ENCODE data around the gene COL1A1. TPM values are rescaled to one million over a fixed set of nuclear protein-coding genes. Genes with fewer than 3 reads are reported as not detected.

The COL1A1 gene
- total RNA-seq, 1 experiment from 2014 or later: 23.4 TPM

GRCh38 chr17:50165466-50165865, 36.0 kb downstream of the COL1A1 start:
- POLR2A ChIA-PET: no interaction called here
- Mint-ChIP-seq H3K4me1 (ENCODE audit: low read depth, unreplicated experiment) (peaks cover 20% of the 10 kb centered on the region), H3K27me3 (ENCODE audit: insufficient read depth, unreplicated experiment) (peaks cover 6% of the 10 kb centered on the region), H3K27ac (ENCODE audit: unreplicated experiment) (no peak overlapping the region), H3K36me3 (ENCODE audit: insufficient read depth, unreplicated experiment) (no peaks in the 10 kb centered on the region), H3K4me3 (ENCODE audit: unreplicated experiment) (no peak overlapping the region), H3K9me3 (ENCODE audit: unreplicated experiment) (no peaks in the 10 kb centered on the region)
- peaks cover 16% of the 10 kb centered on the region for H3K4me1 ChIP-seq
- H3K9me3 ChIP-seq: no peaks in the 10 kb centered on the region
- DNase-seq: no peak
- CTCF ChIA-PET: interaction anchor here (0.7 to 2.1 kb wide), 11 partner anchors 11 to 300 kb away, joined by 3 to 6 read pairs (median 4); no protein-coding TSS in a partner anchor
- H3K36me3 ChIP-seq (ENCODE audit: control insufficient read depth, insufficient read depth, low read length): no peaks in the 10 kb centered on the region
- BruUV-seq (replicated peaks): no TSS peak
- TF ChIP-seq, protein P1, sequence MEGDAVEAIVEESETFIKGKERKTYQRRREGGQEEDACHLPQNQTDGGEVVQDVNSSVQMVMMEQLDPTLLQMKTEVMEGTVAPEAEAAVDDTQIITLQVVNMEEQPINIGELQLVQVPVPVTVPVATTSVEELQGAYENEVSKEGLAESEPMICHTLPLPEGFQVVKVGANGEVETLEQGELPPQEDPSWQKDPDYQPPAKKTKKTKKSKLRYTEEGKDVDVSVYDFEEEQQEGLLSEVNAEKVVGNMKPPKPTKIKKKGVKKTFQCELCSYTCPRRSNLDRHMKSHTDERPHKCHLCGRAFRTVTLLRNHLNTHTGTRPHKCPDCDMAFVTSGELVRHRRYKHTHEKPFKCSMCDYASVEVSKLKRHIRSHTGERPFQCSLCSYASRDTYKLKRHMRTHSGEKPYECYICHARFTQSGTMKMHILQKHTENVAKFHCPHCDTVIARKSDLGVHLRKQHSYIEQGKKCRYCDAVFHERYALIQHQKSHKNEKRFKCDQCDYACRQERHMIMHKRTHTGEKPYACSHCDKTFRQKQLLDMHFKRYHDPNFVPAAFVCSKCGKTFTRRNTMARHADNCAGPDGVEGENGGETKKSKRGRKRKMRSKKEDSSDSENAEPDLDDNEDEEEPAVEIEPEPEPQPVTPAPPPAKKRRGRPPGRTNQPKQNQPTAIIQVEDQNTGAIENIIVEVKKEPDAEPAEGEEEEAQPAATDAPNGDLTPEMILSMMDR (IDR thresholded peaks at IDR 0.05; ENCODE audit: insufficient read depth in 1 of 2, low read depth in 1 of 2, low read length in 1 of 2, severe bottlenecking in 1 of 2, unreplicated experiment in 1 of 2): no peak
- no peak overlapping the region for H3K4me3 ChIP-seq (ENCODE audit: low read depth, low read length)
- intact Hi-C loops (cut with micrococcal nuclease; ENCODE audit: unreplicated experiment): no loop called here
- H3K27me3 ChIP-seq (replicated peaks; ENCODE audit: control insufficient read depth, insufficient read depth, low read length): no peaks in the 10 kb centered on the region

GRCh38 chr17:50165066-50165465, 36.4 kb downstream of the COL1A1 start:
- DNase-seq: no peak
- H3K36me3 Mint-ChIP-seq (ENCODE audit: insufficient read depth, unreplicated experiment): no peaks in the 10 kb centered on the region
- peaks cover 17% of the 10 kb centered on the region for H3K4me1 ChIP-seq
- CTCF ChIA-PET: interaction anchor here (0.7 to 2.1 kb wide), 9 partner anchors 11 to 299 kb away, joined by 3 to 6 read pairs (median 4); no protein-coding TSS in a partner anchor
- POLR2A ChIA-PET: no interaction called here
- TF ChIP-seq, protein P1 (IDR thresholded peaks at IDR 0.05; ENCODE audit: insufficient read depth in 1 of 2, low read depth in 1 of 2, low read length in 1 of 2, severe bottlenecking in 1 of 2, unreplicated experiment in 1 of 2): no peak
- H3K4me3 ChIP-seq (ENCODE audit: low read depth, low read length): no peak overlapping the region
- peaks cover 20% of the 10 kb centered on the region for H3K4me1 Mint-ChIP-seq (ENCODE audit: low read depth, unreplicated experiment)
- H3K9me3 Mint-ChIP-seq (ENCODE audit: unreplicated experiment): no peaks in the 10 kb centered on the region
- intact Hi-C loops (cut with micrococcal nuclease; ENCODE audit: unreplicated experiment): no loop called here
- no peak overlapping the region for H3K4me3 Mint-ChIP-seq (ENCODE audit: unreplicated experiment)
- no TSS peak for BruUV-seq (replicated peaks)
- H3K36me3 ChIP-seq (ENCODE audit: control insufficient read depth, insufficient read depth, low read length): no peaks in the 10 kb centered on the region
- H3K9me3 ChIP-seq: no peaks in the 10 kb centered on the region
- H3K27me3 Mint-ChIP-seq (ENCODE audit: insufficient read depth, unreplicated experiment): peaks cover 8% of the 10 kb centered on the region
- no peak overlapping the region for H3K27ac Mint-ChIP-seq (ENCODE audit: unreplicated experiment)
- H3K27me3 ChIP-seq (replicated peaks; ENCODE audit: control insufficient read depth, insufficient read depth, low read length): no peaks in the 10 kb centered on the region

GRCh38 chr17:50164697-50164988, 36.8 kb downstream of the COL1A1 start:
- no peaks in the 10 kb centered on the region for H3K27me3 ChIP-seq (replicated peaks; ENCODE audit: control insufficient read depth, insufficient read depth, low read length)

More at GRCh38 chr17:50164697-50164988, 36.8 kb downstream of the COL1A1 start:
- Histone ChIP-seq H3K4me1 (peaks cover 17% of the 10 kb centered on the region), H3K36me3 (ENCODE audit: control insufficient read depth, insufficient read depth, low read length) (no peaks in the 10 kb centered on the region), H3K9me3 (no peaks in the 10 kb centered on the region), H3K4me3 (ENCODE audit: low read depth, low read length) (no peak overlapping the region)
- H3K27ac Mint-ChIP-seq (ENCODE audit: unreplicated experiment): no peak overlapping the region
- H3K4me3 Mint-ChIP-seq (ENCODE audit: unreplicated experiment): no peak overlapping the region
- TF ChIP-seq, protein P1 (IDR thresholded peaks at IDR 0.05; ENCODE audit: insufficient read depth in 1 of 2, low read depth in 1 of 2, low read length in 1 of 2, severe bottlenecking in 1 of 2, unreplicated experiment in 1 of 2): no peak
- H3K9me3 Mint-ChIP-seq (ENCODE audit: unreplicated experiment): no peaks in the 10 kb centered on the region
- no TSS peak for BruUV-seq (replicated peaks)
- intact Hi-C loops (cut with micrococcal nuclease; ENCODE audit: unreplicated experiment): no loop called here
- H3K36me3 Mint-ChIP-seq (ENCODE audit: insufficient read depth, unreplicated experiment): no peaks in the 10 kb centered on the region
- DNase-seq: no peak
- ChIA-PET POLR2A (no interaction called here), CTCF (interaction anchor here (0.8 to 2.1 kb wide), 3 partner anchors 23 to 212 kb away, joined by 3 to 6 read pairs (median 4); no protein-coding TSS in a partner anchor)
- H3K4me1 Mint-ChIP-seq (ENCODE audit: low read depth, unreplicated experiment): peaks cover 20% of the 10 kb centered on the region
- peaks cover 9% of the 10 kb centered on the region for H3K27me3 Mint-ChIP-seq (ENCODE audit: insufficient read depth, unreplicated experiment)

Measured in Caco-2 (cell line).